ENCODE measurements around the gene SNX9.

SNX9 gene

DNA sequence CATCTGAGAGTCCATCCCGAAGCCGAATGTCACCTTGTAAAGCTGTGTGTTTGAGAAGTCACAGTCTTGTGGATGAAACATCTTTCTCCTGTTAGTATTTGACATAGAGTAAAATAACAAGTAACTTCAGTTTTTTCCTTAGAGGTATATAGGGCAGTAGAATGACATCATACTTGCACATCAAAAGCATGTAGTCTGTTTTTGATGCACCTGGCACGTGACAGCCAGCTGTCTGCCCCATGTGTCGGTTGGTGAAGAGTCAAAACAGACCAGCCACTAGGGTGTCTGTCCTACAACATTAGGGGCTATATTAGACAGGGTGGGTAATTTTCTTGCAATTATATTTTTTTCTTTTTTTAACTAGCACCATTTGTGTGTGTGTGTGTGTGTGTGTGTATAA lies 70.2 kb downstream of the SNX9 start:
- Histone ChIP-seq H3K4me1 (ENCODE audit: insufficient read depth, low read length, poor library complexity, severe bottlenecking) (no peaks in the 10 kb centered on the region), H3K4me2 (ENCODE audit: low read depth, low read length, poor library complexity, severe bottlenecking) (no peak overlapping the region), H3K36me3 (ENCODE audit: insufficient read depth, low read length) (no peaks in the 10 kb centered on the region), H3K9me3 (ENCODE audit: insufficient read depth, low read depth, low read length) (no peaks in the 10 kb centered on the region), H3F3A (ENCODE audit: low read depth) (no peaks in the 10 kb centered on the region), H3K4me3 (ENCODE audit: low read length, poor library complexity, severe bottlenecking) (no peak overlapping the region), H2AFZ (ENCODE audit: low read length) (no peak overlapping the region), H4K20me1 (ENCODE audit: insufficient read depth, low read length, poor library complexity, severe bottlenecking) (no peaks in the 10 kb centered on the region), H3K27me3 (ENCODE audit: insufficient read depth, low read length, poor library complexity, severe bottlenecking) (no peaks in the 10 kb centered on the region), H3K9ac (ENCODE audit: low read depth, low read length, poor library complexity, severe bottlenecking) (no peak overlapping the region), H3K79me2 (ENCODE audit: insufficient read depth, low read length) (no peaks in the 10 kb centered on the region), H3K9me2 (replicated peaks; ENCODE audit: low read depth, low read length) (no peaks in the 10 kb centered on the region)
- TF ChIP-seq, protein P1, sequence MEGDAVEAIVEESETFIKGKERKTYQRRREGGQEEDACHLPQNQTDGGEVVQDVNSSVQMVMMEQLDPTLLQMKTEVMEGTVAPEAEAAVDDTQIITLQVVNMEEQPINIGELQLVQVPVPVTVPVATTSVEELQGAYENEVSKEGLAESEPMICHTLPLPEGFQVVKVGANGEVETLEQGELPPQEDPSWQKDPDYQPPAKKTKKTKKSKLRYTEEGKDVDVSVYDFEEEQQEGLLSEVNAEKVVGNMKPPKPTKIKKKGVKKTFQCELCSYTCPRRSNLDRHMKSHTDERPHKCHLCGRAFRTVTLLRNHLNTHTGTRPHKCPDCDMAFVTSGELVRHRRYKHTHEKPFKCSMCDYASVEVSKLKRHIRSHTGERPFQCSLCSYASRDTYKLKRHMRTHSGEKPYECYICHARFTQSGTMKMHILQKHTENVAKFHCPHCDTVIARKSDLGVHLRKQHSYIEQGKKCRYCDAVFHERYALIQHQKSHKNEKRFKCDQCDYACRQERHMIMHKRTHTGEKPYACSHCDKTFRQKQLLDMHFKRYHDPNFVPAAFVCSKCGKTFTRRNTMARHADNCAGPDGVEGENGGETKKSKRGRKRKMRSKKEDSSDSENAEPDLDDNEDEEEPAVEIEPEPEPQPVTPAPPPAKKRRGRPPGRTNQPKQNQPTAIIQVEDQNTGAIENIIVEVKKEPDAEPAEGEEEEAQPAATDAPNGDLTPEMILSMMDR (conservative IDR thresholded peaks at IDR 0.05; ENCODE audit: low read length): no peak
- TF ChIP-seq EZH2phosphoT487 (IDR thresholded peaks at IDR 0.05; ENCODE audit: borderline replicate concordance): no peak

DNA sequence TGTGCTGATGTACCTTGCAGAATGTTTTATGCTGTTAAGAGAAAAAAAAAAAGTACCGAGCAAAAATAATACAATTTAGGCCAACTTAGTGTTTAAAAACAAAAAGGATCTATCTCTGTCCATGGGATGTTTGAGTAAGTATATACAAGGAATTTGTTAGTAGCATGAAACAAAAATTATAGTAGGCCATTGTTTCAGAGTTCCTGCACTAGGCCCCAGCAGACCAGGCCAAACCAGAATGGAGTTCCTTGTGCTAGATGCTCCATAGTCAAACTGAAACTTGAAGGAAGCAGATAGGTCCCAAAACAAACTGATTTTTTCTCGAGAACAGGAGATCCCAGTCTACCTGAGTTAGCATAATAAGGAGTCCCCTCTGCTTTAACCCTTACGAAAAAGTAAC lies 72.5 kb downstream of the SNX9 start:
- H3K9me3 ChIP-seq (ENCODE audit: insufficient read depth, low read depth, low read length): no peaks in the 10 kb centered on the region
- no peaks in the 10 kb centered on the region for H3F3A ChIP-seq (ENCODE audit: low read depth)
- H3K4me1 ChIP-seq (ENCODE audit: insufficient read depth, low read length, poor library complexity, severe bottlenecking): no peaks in the 10 kb centered on the region
- no peaks in the 10 kb centered on the region for H3K36me3 ChIP-seq (ENCODE audit: insufficient read depth, low read length)
- no peaks in the 10 kb centered on the region for H4K20me1 ChIP-seq (ENCODE audit: insufficient read depth, low read length, poor library complexity, severe bottlenecking)
- H3K79me2 ChIP-seq (ENCODE audit: insufficient read depth, low read length): no peaks in the 10 kb centered on the region
- H3K27me3 ChIP-seq (ENCODE audit: insufficient read depth, low read length, poor library complexity, severe bottlenecking): no peaks in the 10 kb centered on the region
- no peaks in the 10 kb centered on the region for H3K9me2 ChIP-seq (replicated peaks; ENCODE audit: low read depth, low read length)
- no peak overlapping the region for H3K4me3 ChIP-seq (ENCODE audit: low read length, poor library complexity, severe bottlenecking)
- no peak overlapping the region for H3K9ac ChIP-seq (ENCODE audit: low read depth, low read length, poor library complexity, severe bottlenecking)
- TF ChIP-seq, protein P1 (conservative IDR thresholded peaks at IDR 0.05; ENCODE audit: low read length): no peak
- no peak for TF ChIP-seq EZH2phosphoT487 (IDR thresholded peaks at IDR 0.05; ENCODE audit: borderline replicate concordance)
- H2AFZ ChIP-seq (ENCODE audit: low read length): no peak overlapping the region
- no peak overlapping the region for H3K4me2 ChIP-seq (ENCODE audit: low read depth, low read length, poor library complexity, severe bottlenecking)

DNA sequence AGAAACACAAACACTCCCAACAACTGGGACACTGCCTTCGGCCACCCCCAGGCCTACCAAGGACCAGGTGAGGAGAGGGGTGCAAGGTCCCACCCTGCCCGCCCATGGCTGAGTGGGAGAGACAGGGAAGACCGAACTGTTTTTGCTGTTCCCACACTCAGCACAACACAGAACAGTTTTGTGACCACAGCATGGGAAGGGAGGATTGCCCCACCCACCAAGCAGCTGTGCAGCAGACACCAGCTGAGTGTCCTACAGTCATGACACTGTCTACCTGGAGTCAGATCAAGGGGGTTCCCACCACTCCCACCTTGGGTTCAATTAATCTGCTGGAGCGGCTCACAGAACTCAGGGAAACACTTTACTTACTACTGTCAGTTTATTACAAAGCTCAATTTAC lies 73.9 kb downstream of the SNX9 start:
- H4K20me1 ChIP-seq (ENCODE audit: insufficient read depth, low read length, poor library complexity, severe bottlenecking): no peaks in the 10 kb centered on the region
- H3K9me3 ChIP-seq (ENCODE audit: insufficient read depth, low read depth, low read length): no peaks in the 10 kb centered on the region
- no peak overlapping the region for H3K9ac ChIP-seq (ENCODE audit: low read depth, low read length, poor library complexity, severe bottlenecking)

More for the DNA sequence above, 73.9 kb downstream of the SNX9 start:
- Histone ChIP-seq H3K9me2 (replicated peaks; ENCODE audit: low read depth, low read length) (no peaks in the 10 kb centered on the region), H3F3A (ENCODE audit: low read depth) (no peaks in the 10 kb centered on the region), H3K4me2 (ENCODE audit: low read depth, low read length, poor library complexity, severe bottlenecking) (no peak overlapping the region), H3K4me3 (ENCODE audit: low read length, poor library complexity, severe bottlenecking) (no peak overlapping the region), H3K36me3 (ENCODE audit: insufficient read depth, low read length) (no peaks in the 10 kb centered on the region), H3K79me2 (ENCODE audit: insufficient read depth, low read length) (no peaks in the 10 kb centered on the region), H3K4me1 (ENCODE audit: insufficient read depth, low read length, poor library complexity, severe bottlenecking) (no peaks in the 10 kb centered on the region), H3K27me3 (ENCODE audit: insufficient read depth, low read length, poor library complexity, severe bottlenecking) (no peaks in the 10 kb centered on the region), H2AFZ (ENCODE audit: low read length) (no peak overlapping the region)
- no peak for TF ChIP-seq EZH2phosphoT487 (IDR thresholded peaks at IDR 0.05; ENCODE audit: borderline replicate concordance)
- TF ChIP-seq, protein P1 (conservative IDR thresholded peaks at IDR 0.05; ENCODE audit: low read length): no peak
